LNCAP (cell line): ENCODE measurements around the gene ARHGEF33.

ENCODE experiments used
- TF ChIP-seq, protein P1 (sequence below): fragments of 450-650 bp; IDR thresholded peaks from 2 replicates; pipeline ENCODE4 v1.5.1; 2017; ENCODE audit warnings: mild to moderate bottlenecking

ARHGEF33 gene

DNA sequence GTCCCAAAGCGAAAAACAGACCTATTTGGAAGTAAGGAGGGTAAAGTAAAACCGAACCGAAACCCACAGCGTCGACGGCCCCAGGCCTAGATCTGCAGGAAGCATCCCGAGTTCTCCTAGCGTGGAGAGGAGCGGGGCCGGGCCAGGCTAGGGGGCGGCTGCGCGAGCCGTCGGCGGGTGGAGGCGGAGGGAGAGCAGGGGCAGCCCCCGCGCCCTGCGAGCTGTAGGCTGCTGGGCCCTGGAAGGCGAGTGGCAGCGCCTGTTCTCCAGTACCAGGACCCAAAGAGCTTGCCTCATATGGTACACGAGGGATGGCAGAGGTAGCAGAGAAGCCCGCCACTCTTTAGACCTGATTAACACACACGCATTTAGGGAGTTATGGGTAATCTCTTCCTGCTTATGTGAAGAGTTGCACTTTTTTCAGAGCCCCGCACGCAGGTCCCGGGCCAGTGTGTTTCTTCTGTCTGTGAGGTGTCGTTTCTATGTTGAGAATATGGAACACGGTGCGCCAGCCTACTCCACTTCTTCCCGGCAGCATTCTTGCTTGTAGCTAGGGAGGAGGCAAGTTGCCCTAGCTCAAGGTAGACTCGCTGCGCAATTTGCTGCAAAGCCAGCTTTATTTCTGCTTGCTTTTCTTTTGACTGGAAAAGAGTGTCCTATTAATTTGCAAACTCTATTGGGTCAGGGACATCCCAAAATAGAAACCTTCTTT is 71.1 kb downstream of the ARHGEF33 start:
- TF ChIP-seq, protein P1, sequence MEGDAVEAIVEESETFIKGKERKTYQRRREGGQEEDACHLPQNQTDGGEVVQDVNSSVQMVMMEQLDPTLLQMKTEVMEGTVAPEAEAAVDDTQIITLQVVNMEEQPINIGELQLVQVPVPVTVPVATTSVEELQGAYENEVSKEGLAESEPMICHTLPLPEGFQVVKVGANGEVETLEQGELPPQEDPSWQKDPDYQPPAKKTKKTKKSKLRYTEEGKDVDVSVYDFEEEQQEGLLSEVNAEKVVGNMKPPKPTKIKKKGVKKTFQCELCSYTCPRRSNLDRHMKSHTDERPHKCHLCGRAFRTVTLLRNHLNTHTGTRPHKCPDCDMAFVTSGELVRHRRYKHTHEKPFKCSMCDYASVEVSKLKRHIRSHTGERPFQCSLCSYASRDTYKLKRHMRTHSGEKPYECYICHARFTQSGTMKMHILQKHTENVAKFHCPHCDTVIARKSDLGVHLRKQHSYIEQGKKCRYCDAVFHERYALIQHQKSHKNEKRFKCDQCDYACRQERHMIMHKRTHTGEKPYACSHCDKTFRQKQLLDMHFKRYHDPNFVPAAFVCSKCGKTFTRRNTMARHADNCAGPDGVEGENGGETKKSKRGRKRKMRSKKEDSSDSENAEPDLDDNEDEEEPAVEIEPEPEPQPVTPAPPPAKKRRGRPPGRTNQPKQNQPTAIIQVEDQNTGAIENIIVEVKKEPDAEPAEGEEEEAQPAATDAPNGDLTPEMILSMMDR, result no peak

DNA sequence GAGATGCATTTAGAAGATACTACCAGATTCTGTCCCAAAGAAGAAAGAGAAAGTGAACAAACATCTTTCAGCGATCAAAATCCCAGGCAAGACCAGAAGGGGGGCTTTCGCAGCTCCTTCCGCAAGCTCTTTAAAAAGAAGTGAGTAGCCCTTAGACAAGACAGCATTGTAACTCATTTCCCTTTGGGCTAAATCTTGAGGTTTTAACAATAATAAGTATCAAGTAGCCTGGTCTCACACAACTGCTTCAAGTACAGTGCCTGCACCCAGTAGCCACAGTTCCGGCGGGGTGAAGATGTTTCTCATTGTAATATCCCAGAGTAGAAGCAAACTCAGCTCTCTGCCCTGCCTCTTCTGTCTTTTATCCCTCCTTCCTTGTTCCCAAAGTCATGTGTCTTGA is 76.3 kb downstream of the ARHGEF33 start:
- TF ChIP-seq, protein P1, result no peak

DNA sequence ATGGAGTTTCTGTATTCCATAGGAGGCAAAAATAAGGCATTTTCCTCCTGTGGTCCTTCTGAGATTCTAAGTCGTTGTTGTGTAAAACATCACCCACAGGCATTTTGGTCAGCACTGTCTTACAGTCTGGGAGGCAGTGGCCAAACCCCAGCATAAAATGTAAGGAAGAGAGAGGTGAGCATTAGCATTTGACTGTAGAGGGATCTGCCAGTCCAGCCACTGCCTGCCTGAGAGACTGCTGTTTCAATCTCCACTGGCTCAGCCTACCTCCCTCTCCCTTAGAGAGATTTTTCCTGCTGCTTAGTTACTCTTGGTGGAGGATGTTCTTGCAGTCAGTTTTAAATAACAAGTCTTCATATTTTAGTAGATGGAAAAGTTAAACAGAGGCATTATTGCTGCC is 77.0 kb downstream of the ARHGEF33 start:
- TF ChIP-seq, protein P1, result no peak

- TF ChIP-seq, protein P1, result no peak
Measured at GRCh38 chr2:38968021-38968420, 78.3 kb downstream of the ARHGEF33 start.

DNA sequence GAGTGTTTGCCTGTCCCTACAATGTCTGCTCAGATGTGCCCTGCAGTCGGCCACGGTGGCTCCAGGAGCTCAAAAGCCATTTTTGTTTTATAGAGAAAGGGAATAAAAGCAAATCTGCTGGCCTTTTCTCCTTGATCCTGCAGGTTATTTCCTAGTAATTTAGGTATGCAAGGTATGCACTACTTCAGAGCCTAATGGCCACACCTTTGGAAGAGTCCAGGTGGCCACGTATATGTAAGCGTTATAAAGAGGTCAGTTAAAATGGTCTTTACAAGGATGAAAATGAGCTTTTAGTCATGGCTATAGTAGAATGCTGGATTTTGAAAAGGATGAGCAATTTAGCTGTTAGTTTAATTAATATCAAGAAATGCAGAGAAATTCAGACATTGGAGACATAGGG is 81.7 kb downstream of the ARHGEF33 start:
- TF ChIP-seq, protein P1, result no peak

GRCh38 chr2:38973266-38973665 is 83.6 kb downstream of the ARHGEF33 start:
- TF ChIP-seq, protein P1, result no peak

DNA sequence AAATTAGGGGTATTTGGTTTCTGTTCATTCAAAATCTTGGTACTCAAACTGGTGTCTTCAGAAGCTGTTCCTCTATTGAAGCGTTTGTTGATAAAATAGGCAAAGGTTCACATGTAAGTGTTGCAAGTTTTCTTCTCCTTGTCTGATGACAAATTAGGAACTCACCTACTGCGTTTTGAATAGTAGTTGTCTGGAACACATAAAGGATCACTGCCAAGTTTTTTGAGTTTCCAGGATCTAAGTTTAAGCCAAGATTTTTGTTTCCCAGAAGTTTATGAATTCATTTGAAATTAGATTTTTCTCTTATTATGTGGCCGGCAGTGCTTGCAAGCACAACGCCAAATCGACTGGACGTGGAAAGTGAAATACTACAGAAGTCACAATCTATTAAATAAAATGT is 85.4 kb downstream of the ARHGEF33 start:
- TF ChIP-seq, protein P1, result no peak

DNA sequence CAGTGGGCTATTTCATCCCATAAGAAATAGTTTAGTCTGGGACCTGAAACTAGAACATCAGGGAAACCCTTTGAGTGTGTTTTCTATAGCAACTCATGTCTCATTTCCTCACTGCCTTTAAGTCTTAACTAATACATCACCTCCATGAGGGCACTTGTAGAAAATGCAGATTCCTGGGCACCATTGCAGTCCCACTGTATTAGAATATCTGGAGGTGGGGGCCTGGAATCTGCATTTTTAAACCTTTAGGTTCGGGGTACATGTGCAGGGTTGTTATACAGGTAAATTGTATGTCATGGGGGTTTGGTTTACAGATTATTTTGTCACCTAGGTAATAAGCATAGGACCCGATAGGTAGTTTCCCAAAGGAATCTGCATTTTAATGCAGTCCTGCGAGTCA is 87.4 kb downstream of the ARHGEF33 start:
- TF ChIP-seq, protein P1, result no peak
